ENCODE results near the gene MOB1A. TPM values are rescaled to one million over a fixed set of nuclear protein-coding genes. Genes with fewer than 3 reads are reported as not detected.

The MOB1A gene
- total RNA-seq = 48.0 TPM

DNA sequence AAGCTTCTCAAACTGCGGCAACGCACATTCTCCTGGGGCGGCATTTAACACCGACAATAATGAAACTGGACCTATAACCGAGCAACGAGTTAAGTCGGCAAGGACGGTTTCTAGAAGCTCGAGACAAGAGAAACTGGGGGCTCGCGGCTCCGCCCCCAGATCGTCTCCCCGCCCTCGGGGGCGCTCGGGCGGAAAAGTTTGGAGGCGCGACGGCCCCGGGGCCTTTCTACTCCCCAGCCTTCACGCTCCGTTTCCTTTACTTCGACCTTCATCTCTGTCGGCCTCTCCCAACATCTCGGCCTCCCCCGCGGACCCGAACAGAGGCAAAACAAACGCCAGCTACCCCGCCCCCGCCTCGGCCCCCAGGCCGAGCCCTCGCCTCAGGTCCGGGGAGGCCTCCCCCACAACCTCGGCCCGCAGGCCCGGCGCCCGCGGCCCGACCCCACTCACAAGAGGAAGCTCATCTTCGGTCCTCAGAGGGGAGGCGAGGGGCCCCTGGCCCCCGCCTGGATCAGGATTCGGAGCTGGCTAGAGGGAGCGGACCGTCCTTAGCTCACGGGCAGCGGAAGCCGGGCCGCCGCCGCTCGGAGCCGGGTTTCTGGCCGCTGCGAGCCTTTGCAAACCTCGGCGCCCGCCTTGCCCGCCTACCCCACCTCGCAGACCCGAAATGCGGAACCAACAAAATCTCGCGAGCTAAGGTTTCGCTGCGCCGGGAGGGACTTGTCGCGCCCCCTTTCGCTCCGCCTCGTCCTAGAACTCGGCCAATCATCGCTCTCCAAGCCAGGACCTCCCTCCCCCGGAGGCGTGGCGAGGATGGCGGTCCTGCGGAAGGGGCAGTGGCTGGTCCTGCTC lies at the start of gene MOB1A:
TSS of gene MOB1A (minus strand) at position 669 of the 852 bp plus-strand sequence. CDS start at position 464, 205 bp downstream.
- peaks cover 0 to 2% (median 0%) of the 10 kb centered on the region in 3 donors for H3K9me3 ChIP-seq (ENCODE audit: control insufficient read depth in 3 of 3, low read length in 3 of 3)

DNA sequence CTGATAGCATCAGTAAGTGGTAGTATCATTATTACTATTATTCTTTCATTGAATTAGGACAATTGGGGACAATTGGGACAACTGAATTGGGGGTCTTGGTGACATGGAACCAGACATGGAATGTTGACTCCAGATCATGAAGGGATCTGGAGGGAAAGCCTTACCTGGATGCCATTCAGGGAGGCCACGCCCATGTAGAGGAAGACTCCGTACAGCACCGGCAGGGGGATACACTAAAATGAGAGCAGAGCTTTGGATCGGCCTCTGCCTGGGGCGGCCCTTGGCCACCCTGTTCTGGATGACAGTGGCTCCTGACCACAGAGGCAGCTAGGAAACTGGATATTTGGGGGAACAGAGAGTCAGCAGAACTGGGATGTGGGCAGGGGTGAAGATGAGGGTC lies 49.0 kb upstream of the MOB1A start:
- peak overlapping the region in 1 of 3 donors; percentile 78 for H3K4me3 ChIP-seq (ENCODE audit: low read length in 3 of 3)
- H3K27me3 ChIP-seq (ENCODE audit: control insufficient read depth in 3 of 3, insufficient read depth in 3 of 3, low read length in 3 of 3) = no peaks in the 10 kb centered on the region
- peaks cover 0 to 3% (median 0%) of the 10 kb centered on the region in 3 donors for H3K36me3 ChIP-seq (ENCODE audit: control insufficient read depth in 3 of 3, insufficient read depth in 3 of 3, low read length in 3 of 3)
- no peaks in the 10 kb centered on the region for H3K9me3 ChIP-seq (ENCODE audit: control insufficient read depth in 3 of 3, low read length in 3 of 3)
- H3K27ac ChIP-seq (ENCODE audit: low read depth, low read length) = peak overlapping the region; percentile 80
- peak overlapping the region in 1 of 3 donors; percentile 66 for H3K9ac ChIP-seq (ENCODE audit: low read depth in 1 of 3, low read length in 3 of 3)
- H3K4me1 ChIP-seq (ENCODE audit: control insufficient read depth in 3 of 3, insufficient read depth in 3 of 3, low read length in 3 of 3) = peaks cover 13 to 26% (median 16%) of the 10 kb centered on the region in 3 donors

More for the DNA sequence above, at the start of gene MOB1A:
- peak within 1 kb of the TSS; percentile 91 for H3K27ac ChIP-seq (ENCODE audit: low read depth, low read length)
- H3K4me1 ChIP-seq (ENCODE audit: control insufficient read depth in 3 of 3, insufficient read depth in 3 of 3, low read length in 3 of 3) = peaks cover 3 to 17% (median 9%) of the 10 kb centered on the region in 3 donors
- no peaks in the 10 kb centered on the region for H3K27me3 ChIP-seq (ENCODE audit: control insufficient read depth in 3 of 3, insufficient read depth in 3 of 3, low read length in 3 of 3)
- peak within 1 kb of the TSS; percentile 78 to 88 (median 87) for H3K9ac ChIP-seq (ENCODE audit: low read depth in 1 of 3, low read length in 3 of 3)
- peak within 1 kb of the TSS; percentile 76 to 82 (median 82) for H3K4me3 ChIP-seq (ENCODE audit: low read length in 3 of 3)
- no peaks in the 10 kb centered on the region for H3K36me3 ChIP-seq (ENCODE audit: control insufficient read depth in 3 of 3, insufficient read depth in 3 of 3, low read length in 3 of 3)

DNA sequence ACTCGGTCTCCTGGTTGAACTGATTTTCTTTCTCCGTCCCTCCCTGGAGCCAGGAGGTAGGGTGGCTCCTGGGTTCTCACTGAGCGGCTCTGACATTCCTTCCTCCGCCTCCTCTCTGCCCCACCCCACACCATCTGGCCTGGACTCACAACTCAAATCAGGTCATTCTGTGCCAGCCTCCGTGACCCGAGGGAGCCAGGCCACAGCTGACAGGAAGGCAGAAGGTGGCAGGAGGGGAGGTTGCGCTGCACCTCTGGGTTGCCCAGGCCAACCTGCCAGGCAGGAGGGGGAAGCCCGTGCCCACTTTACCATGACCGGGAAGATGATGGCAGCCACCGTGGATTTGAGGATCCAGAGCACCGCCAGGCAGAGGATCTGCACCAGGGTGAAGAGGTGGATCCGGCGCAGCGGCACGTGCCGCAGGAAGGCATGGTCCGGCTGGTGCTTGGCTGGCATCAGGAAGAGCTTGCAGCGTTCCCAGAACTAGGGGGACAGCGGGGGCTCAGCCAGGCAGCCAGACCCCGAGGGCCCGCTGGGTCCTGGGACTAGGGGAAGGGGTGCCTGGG lies 48.1 kb upstream of the MOB1A start:
- peaks cover 0 to 3% (median 0%) of the 10 kb centered on the region in 3 donors for H3K36me3 ChIP-seq (ENCODE audit: control insufficient read depth in 3 of 3, insufficient read depth in 3 of 3, low read length in 3 of 3)
- H3K27ac ChIP-seq (ENCODE audit: low read depth, low read length) = peak overlapping the region; percentile 80
- H3K4me3 ChIP-seq (ENCODE audit: low read length in 3 of 3) = peak overlapping the region; percentile 34 to 78 (median 73)
- no peaks in the 10 kb centered on the region for H3K27me3 ChIP-seq (ENCODE audit: control insufficient read depth in 3 of 3, insufficient read depth in 3 of 3, low read length in 3 of 3)
- peak overlapping the region; percentile 62 to 76 (median 66) for H3K9ac ChIP-seq (ENCODE audit: low read depth in 1 of 3, low read length in 3 of 3)
- peaks cover 13 to 34% (median 16%) of the 10 kb centered on the region in 3 donors for H3K4me1 ChIP-seq (ENCODE audit: control insufficient read depth in 3 of 3, insufficient read depth in 3 of 3, low read length in 3 of 3)
- no peaks in the 10 kb centered on the region for H3K9me3 ChIP-seq (ENCODE audit: control insufficient read depth in 3 of 3, low read length in 3 of 3)

DNA sequence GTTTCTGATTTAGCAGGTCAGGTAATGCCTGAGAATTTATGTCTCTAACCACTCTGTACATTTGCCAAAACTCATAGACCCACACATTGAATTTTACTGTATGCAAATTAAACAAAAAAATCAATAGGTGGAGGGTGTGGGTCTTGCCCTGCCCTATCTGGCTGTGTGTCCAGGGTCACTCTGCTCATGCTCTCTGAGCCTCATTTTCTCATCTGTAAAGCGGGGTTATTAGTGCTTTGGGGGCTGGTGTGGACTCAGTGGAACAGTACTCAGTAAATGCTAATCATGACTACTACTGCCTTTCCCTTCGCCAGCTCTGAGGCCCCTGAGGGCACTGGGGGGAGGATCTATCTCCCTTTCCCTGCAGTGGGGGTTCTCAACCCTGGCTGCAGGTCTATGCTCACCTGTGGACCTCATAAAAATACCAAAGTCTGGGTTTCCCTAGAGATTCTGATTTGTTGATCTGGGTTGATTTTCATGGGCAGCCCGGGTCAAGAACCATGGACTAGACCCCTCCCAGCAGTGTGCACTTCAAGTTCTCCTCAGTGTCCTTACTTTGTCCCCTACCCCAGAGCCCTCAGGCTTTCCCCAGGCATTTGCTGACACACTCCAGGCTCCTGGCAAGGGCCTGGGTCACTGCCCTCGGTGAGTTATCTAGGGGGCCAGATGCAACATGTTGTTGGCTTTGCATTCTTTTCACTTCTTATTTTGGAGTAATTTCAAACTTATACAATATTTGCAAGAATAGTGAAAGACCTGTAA lies 47.2 kb upstream of the MOB1A start:
- H3K9ac ChIP-seq (ENCODE audit: low read depth in 1 of 3, low read length in 3 of 3) = peak overlapping the region; percentile 4 to 67 (median 50)
- no peaks in the 10 kb centered on the region for H3K27me3 ChIP-seq (ENCODE audit: control insufficient read depth in 3 of 3, insufficient read depth in 3 of 3, low read length in 3 of 3)
- peak overlapping the region in 2 of 3 donors; percentile 41 to 78 for H3K4me3 ChIP-seq (ENCODE audit: low read length in 3 of 3)
- peak overlapping the region; percentile 80 for H3K27ac ChIP-seq (ENCODE audit: low read depth, low read length)
- H3K9me3 ChIP-seq (ENCODE audit: control insufficient read depth in 3 of 3, low read length in 3 of 3) = no peaks in the 10 kb centered on the region
- H3K4me1 ChIP-seq (ENCODE audit: control insufficient read depth in 3 of 3, insufficient read depth in 3 of 3, low read length in 3 of 3) = peaks cover 13 to 37% (median 16%) of the 10 kb centered on the region in 3 donors
- peaks cover 0 to 3% (median 0%) of the 10 kb centered on the region in 3 donors for H3K36me3 ChIP-seq (ENCODE audit: control insufficient read depth in 3 of 3, insufficient read depth in 3 of 3, low read length in 3 of 3)

DNA sequence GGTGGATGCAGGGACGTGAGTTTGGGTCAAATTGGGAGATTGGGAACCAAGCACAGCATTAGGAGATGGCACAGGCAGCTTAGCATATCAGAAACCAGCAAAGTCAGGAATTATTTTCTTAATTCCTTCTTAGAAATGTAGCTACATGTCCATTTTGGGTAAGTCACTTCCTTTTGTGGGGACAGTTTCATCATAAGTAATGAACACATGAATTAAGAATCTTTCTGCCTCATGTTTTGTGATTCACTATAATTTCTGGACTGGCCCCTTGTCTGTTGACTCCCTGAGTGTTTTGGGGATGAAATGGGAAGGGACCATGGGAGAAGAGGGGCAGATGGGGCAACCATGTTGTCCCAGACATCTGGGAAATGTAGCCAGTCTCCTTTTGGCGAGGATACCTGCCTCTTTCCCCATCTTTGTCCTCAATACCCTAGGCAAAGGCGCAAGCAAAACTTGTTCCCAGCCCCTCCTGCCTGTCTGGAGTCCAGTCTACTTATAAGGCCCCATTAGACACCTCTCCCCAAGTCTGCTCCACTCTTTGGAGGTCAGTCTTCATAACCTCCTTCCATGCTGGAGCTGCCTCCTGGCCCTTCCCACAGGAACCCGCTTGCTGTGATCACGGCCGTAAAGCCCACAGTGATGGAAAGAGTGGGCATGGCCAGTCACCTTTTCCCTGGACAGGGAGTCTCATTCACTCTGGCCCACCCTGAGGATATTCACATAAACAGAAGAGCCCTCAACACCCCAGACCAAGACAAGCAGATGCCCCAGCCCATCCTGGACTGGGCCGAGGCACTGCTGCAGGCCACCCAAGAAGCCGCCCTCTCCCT lies 45.5 kb upstream of the MOB1A start:
- Histone ChIP-seq H3K4me1 (ENCODE audit: control insufficient read depth in 3 of 3, insufficient read depth in 3 of 3, low read length in 3 of 3) (peaks cover 13 to 37% (median 16%) of the 10 kb centered on the region in 3 donors), H3K36me3 (ENCODE audit: control insufficient read depth in 3 of 3, insufficient read depth in 3 of 3, low read length in 3 of 3) (peaks cover 0 to 3% (median 1%) of the 10 kb centered on the region in 3 donors), H3K9ac (ENCODE audit: low read depth in 1 of 3, low read length in 3 of 3) (no peak overlapping the region), H3K27me3 (ENCODE audit: control insufficient read depth in 3 of 3, insufficient read depth in 3 of 3, low read length in 3 of 3) (no peaks in the 10 kb centered on the region), H3K4me3 (ENCODE audit: low read length in 3 of 3) (no peak overlapping the region), H3K9me3 (ENCODE audit: control insufficient read depth in 3 of 3, low read length in 3 of 3) (no peaks in the 10 kb centered on the region), H3K27ac (ENCODE audit: low read depth, low read length) (no peak overlapping the region)

DNA sequence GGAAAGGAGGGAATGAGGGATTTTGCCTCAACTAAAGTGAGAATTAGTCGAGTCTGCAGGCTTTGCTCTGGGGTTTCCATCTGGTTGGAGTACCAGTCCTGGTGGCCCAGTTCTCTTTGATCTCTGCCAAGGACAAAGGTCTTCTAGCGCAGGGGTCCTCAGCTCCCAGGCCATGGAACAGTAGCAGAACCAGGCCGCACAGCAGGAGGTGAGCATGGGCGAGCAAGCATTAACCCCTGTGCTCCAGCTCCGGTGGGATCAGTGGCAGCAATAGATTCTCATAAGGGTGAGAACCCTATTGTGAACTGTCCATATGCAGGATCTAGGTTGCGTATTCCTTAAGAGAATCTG lies 43.6 kb upstream of the MOB1A start:
- Histone ChIP-seq H3K9ac (ENCODE audit: low read depth in 1 of 3, low read length in 3 of 3) (no peak overlapping the region), H3K27me3 (ENCODE audit: control insufficient read depth in 3 of 3, insufficient read depth in 3 of 3, low read length in 3 of 3) (no peaks in the 10 kb centered on the region), H3K36me3 (ENCODE audit: control insufficient read depth in 3 of 3, insufficient read depth in 3 of 3, low read length in 3 of 3) (peaks cover 2 to 14% (median 3%) of the 10 kb centered on the region in 3 donors), H3K4me3 (ENCODE audit: low read length in 3 of 3) (no peak overlapping the region), H3K9me3 (ENCODE audit: control insufficient read depth in 3 of 3, low read length in 3 of 3) (no peaks in the 10 kb centered on the region), H3K4me1 (ENCODE audit: control insufficient read depth in 3 of 3, insufficient read depth in 3 of 3, low read length in 3 of 3) (peaks cover 13 to 29% (median 16%) of the 10 kb centered on the region in 3 donors), H3K27ac (ENCODE audit: low read depth, low read length) (no peak overlapping the region)

DNA sequence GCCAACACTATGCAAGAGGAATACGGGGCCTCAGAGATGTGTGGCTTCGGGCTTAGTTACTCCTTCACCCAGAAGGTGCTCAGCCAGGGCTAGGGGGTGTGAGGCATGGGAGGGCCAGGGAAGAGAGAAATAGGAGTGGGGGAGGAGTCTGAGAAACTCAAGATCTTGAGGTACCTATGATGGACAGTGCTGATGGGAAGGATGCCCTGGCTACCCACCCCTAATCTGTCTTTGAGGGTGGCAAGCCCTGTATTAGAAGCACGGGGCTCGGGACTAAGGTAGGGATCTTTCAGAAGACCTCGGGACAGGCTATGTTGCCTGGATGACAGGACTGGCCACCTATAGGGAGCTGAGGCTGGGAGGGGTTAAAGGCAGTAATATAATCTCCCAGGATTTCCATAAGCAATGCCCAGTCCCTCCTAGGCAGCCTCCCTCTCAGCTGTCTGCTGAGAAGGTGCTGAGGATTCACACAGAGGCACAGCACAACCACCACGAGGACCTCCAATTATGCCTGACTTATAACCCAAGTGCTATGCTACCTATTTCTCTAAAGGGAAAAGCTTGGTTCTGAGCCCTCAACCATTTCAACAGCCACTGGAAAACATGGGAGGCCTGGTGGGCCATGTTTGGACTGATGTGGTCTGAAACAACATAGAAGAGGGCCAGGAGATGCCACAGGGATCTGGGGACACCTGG lies 43.1 kb upstream of the MOB1A start:
- Histone ChIP-seq H3K9ac (ENCODE audit: low read depth in 1 of 3, low read length in 3 of 3) (no peak overlapping the region), H3K36me3 (ENCODE audit: control insufficient read depth in 3 of 3, insufficient read depth in 3 of 3, low read length in 3 of 3) (peaks cover 2 to 15% (median 3%) of the 10 kb centered on the region in 3 donors), H3K9me3 (ENCODE audit: control insufficient read depth in 3 of 3, low read length in 3 of 3) (no peaks in the 10 kb centered on the region), H3K27me3 (ENCODE audit: control insufficient read depth in 3 of 3, insufficient read depth in 3 of 3, low read length in 3 of 3) (no peaks in the 10 kb centered on the region), H3K4me1 (ENCODE audit: control insufficient read depth in 3 of 3, insufficient read depth in 3 of 3, low read length in 3 of 3) (peaks cover 8 to 24% (median 11%) of the 10 kb centered on the region in 3 donors), H3K27ac (ENCODE audit: low read depth, low read length) (no peak overlapping the region), H3K4me3 (ENCODE audit: low read length in 3 of 3) (no peak overlapping the region)

DNA sequence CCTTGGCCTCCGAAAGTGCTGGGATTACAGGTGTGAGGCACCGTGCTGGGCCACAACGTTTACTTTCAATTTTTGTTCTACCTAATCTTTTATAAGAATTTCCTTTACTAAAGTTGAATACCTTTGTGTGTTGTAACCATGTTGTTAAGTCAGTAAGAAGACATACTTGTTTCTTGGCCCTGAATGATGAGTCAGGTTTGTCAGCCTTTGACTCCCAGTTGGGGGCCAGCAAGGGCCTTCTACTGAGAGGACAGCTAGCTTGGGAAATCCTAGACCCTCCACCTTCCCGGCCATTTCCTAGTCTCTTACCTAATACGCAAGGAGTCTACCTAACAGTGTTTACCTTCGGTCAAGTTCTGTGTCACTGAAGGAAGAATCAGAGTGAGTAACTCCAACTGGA lies 42.4 kb upstream of the MOB1A start:
- Histone ChIP-seq H3K27ac (ENCODE audit: low read depth, low read length) (no peak overlapping the region), H3K4me3 (ENCODE audit: low read length in 3 of 3) (no peak overlapping the region), H3K9me3 (ENCODE audit: control insufficient read depth in 3 of 3, low read length in 3 of 3) (no peaks in the 10 kb centered on the region), H3K4me1 (ENCODE audit: control insufficient read depth in 3 of 3, insufficient read depth in 3 of 3, low read length in 3 of 3) (peaks cover 5 to 18% (median 6%) of the 10 kb centered on the region in 3 donors), H3K27me3 (ENCODE audit: control insufficient read depth in 3 of 3, insufficient read depth in 3 of 3, low read length in 3 of 3) (no peaks in the 10 kb centered on the region), H3K36me3 (ENCODE audit: control insufficient read depth in 3 of 3, insufficient read depth in 3 of 3, low read length in 3 of 3) (peaks cover 3 to 18% (median 7%) of the 10 kb centered on the region in 3 donors), H3K9ac (ENCODE audit: low read depth in 1 of 3, low read length in 3 of 3) (no peak overlapping the region)

Data from skeletal muscle tissue (tissue), 4 donors.